Hematopoietic multipotent progenitor cell (in vitro differentiated cells): ENCODE data around the gene HLA-B. TPM values are rescaled to one million over a fixed set of nuclear protein-coding genes. Genes with fewer than 3 reads are reported as not detected.

Experiments used
- DNase-seq, 3 donors: peaks; one replicate each; pipeline ENCODE4 v3.0.0-alpha.2; 2011 to 2015; ENCODE audit warnings: low read depth in 2 of 3, low spot score in 2 of 3
- small RNA-seq: library from RNA; depleted of rRNA; stranded (forward); fragments of <200 nt; gene quantifications from one replicate; pipeline ENCODE3, GENCODE V24; 2012
- total RNA-seq: library from RNA; depleted of rRNA; stranded (reverse); fragments of >200 nt; gene quantifications from one replicate; pipeline ENCODE4 v1.2.3, GENCODE V29; 2012

Gene HLA-B
- total RNA-seq, 1 donor = 2,264 TPM

DNA sequence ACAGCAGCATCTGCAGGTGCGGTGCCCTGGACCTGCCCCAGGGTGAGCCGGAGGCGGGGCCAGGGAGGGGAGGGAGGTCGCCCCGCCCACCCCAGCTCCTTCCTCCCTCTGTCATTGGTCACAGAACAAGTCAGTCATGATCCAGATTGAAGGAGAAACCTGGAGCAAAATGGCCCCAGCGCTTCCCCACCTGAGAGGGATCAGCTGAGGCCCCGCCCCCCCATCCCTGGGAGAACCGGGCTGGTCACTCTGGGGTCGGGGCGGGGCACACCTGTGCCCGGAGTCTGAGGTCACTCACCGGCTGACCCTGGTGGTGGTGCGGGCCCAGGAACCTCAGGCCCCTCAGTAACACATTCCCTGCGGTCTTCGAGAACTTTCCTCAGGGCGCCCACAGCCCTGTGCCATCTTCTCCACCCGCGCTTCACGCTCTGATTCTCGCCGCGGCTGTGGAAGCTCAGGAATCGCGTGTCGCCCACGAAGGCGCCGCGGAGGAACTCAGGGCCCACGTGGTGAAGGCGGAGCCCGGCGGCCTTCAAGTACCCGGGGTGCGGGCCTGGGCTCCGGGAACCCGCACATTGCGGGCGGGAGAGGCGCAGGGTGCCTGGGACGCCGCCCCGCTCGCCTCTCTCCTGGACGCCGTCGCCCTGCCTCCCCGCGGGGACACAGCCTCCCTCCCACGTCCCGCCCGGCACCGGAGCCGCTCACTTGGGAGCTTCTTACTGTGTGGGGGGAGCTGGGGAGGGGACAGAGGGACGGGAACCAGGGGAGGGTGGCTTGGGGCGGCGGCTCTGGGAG, 48.7 kb downstream of the HLA-B start:
- peak; percentile 32 to 68 (median 57) for DNase-seq

GRCh38 chr6:31307669-31308049, 49.3 kb downstream of the HLA-B start:
- DNase-seq = no peak

DNA sequence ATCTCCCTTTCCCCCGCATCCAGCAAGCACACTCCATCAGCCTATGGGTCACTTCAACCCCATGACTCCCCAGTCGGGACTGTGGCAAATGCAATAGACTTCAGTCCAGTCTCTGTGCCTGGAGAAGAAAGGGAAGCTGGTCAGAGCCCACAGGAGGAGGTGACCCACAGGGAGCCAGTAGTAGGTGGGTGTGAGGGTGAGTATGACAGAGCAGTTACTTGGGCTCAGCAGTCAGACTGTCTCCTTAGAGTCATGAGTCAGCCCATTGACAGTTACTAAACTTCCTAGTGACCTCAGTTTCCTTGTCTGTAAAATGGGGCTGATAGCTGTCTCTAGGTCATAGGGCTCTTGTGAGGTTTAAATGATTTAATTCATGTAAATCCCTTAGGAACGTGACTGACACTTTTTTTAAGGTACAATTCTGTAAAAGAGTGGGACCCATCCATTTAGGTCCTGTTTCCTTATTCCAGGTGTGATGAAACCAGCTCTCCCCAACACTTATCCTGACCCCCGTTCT, 51.2 kb downstream of the HLA-B start:
- DNase-seq = no peak

DNA sequence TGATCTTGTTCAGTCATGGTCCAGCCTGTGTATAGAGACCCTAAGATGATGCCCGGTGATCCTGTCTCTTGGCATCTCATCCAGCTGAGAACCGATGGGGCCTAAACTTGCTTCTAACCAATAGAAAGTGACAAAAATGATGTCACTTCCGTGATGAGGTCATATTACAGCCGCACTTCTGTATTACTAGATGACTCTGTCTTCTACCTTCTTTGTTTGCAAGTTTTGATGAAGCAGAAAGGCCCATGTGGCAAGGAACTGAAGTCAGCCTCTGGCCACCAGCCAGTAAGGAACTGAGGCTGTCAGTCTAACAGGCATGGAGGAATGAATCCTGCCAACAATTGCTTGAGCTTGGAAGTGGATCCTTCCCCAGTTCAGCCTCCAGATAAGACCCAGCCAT, 52.3 kb downstream of the HLA-B start:
- peak in 1 of 3 donors; percentile 17 for DNase-seq

Small RNA genes within 50 kb of the gene (small RNA-seq; reads per million reads assigned to genes)
- not detected for gene HLA-S
- gene MIR6891 = not detected
- gene RF00019 = not detected
- not detected for gene RNU6-283P

Other genes with a start within 250 kb of the HLA-B start
- gene C6orf15, start 244.6 kb downstream of the HLA-B start, total RNA-seq = not detected
- 0.27 TPM for gene PSORS1C1, start 242.4 kb downstream of the HLA-B start, total RNA-seq
- gene CDSN, start 236.7 kb downstream of the HLA-B start, total RNA-seq = under 0.01 TPM
- gene PSORS1C2, start 218.1 kb downstream of the HLA-B start, total RNA-seq = not detected
- gene CCHCR1, start 199.4 kb downstream of the HLA-B start, total RNA-seq = 21.8 TPM
- gene TCF19, start 198.6 kb downstream of the HLA-B start, total RNA-seq = 12.4 TPM
- gene POU5F1, start 186.5 kb downstream of the HLA-B start, total RNA-seq = not detected
- gene HLA-C, start 85.1 kb downstream of the HLA-B start, total RNA-seq = 1,739 TPM
- gene MICA, start 46.4 kb upstream of the HLA-B start, total RNA-seq = 15.9 TPM
- gene MICB, start 141.0 kb upstream of the HLA-B start, total RNA-seq = 15.1 TPM
- not detected for gene MCCD1, start 171.8 kb upstream of the HLA-B start, total RNA-seq
- 571 TPM for gene DDX39B, start 184.8 kb upstream of the HLA-B start, total RNA-seq
- gene ATP6V1G2, start 189.4 kb upstream of the HLA-B start, total RNA-seq = 1.1 TPM
- gene NFKBIL1, start 190.4 kb upstream of the HLA-B start, total RNA-seq = 33.7 TPM
- under 0.01 TPM for gene LTA, start 215.1 kb upstream of the HLA-B start, total RNA-seq
- gene TNF, start 218.4 kb upstream of the HLA-B start, total RNA-seq = 0.27 TPM
- 31.0 TPM for gene LTB, start 225.2 kb upstream of the HLA-B start, total RNA-seq
- 74.9 TPM for gene LST1, start 229.1 kb upstream of the HLA-B start, total RNA-seq
- gene NCR3, start 235.8 kb upstream of the HLA-B start, total RNA-seq = 0.27 TPM